GM23338 (cell line): Measurements from ENCODE around the gene PRDX6. TPM values are rescaled to one million over a fixed set of nuclear protein-coding genes. Genes with fewer than 3 reads are reported as not detected.

ENCODE experiments used
- ATAC-seq: fragments of 200-7000 bp; cut with Tn5 transposase; 3 replicates; pipeline ENCODE4 v1.9.1; 2020
- DNase-seq: peaks from one replicate; pipeline ENCODE4 v3.0.0-alpha.2; 2015; ENCODE audit warnings: low spot score
- H2AFZ ChIP-seq: fragments of 200-600 bp; sonication (generic); 2 replicates; pipeline ENCODE4 v1.8.0; 2016; ENCODE audit warnings: antibody characterized with exemption, mild to moderate bottlenecking, moderate library complexity
- H3F3A ChIP-seq: fragments of 200-600 bp; sonication (generic); replicated peaks from 2 replicates; pipeline ENCODE4 v1.8.0; 2017; ENCODE audit warnings: antibody characterized with exemption, mixed run types, low read depth
- H3K27ac ChIP-seq: fragments of 200-600 bp; sonication (generic); 2 replicates; pipeline ENCODE4 v1.6.1; 2016; ENCODE audit warnings: low read depth
- H3K27me3 ChIP-seq: fragments of 200-600 bp; sonication (generic); 2 replicates; pipeline ENCODE4 v1.8.0; 2016; ENCODE audit warnings: mild to moderate bottlenecking, mixed run types, moderate library complexity; ENCODE audit not compliant: insufficient read depth
- H3K36me3 ChIP-seq: fragments of 200-600 bp; sonication (generic); 2 replicates; pipeline ENCODE4 v1.8.0; 2016; ENCODE audit warnings: mild to moderate bottlenecking; ENCODE audit not compliant: insufficient read depth
- H3K4me1 ChIP-seq: fragments of 200-600 bp; sonication (generic); 2 replicates; pipeline ENCODE4 v1.8.0; 2016; ENCODE audit warnings: mild to moderate bottlenecking, moderate library complexity; ENCODE audit not compliant: insufficient read depth
- H3K4me2 ChIP-seq: fragments of 200-600 bp; sonication (generic); 2 replicates; pipeline ENCODE4 v1.7.1; 2017; ENCODE audit warnings: mixed run types
- H3K4me3 ChIP-seq: fragments of 200-600 bp; sonication (generic); 2 replicates; pipeline ENCODE4 v1.6.1; 2016; ENCODE audit warnings: mixed run types
- H3K79me2 ChIP-seq: fragments of 200-600 bp; sonication (generic); replicated peaks from 2 replicates; pipeline ENCODE4 v1.8.0; 2017; ENCODE audit warnings: mild to moderate bottlenecking; ENCODE audit not compliant: insufficient read depth
- H3K9me2 ChIP-seq: fragments of 200-600 bp; sonication (generic); 2 replicates; pipeline ENCODE4 v1.8.0; 2017; ENCODE audit not compliant: insufficient read depth
- H4K20me1 ChIP-seq: fragments of 200-600 bp; sonication (generic); replicated peaks from 2 replicates; pipeline ENCODE4 v1.8.0; 2017; ENCODE audit warnings: mild to moderate bottlenecking; ENCODE audit not compliant: insufficient read depth
- H3K27ac Mint-ChIP-seq: 2 replicates; pipeline ENCODE4 v1.8.0; 2020; ENCODE audit warnings: inconsistent platforms, mild to moderate bottlenecking, moderate library complexity, mixed read lengths
- H3K27me3 Mint-ChIP-seq: 3 replicates; pipeline ENCODE4 v1.8.0; 2022; ENCODE audit warnings: low read depth, mild to moderate bottlenecking, moderate library complexity, mixed read lengths, inconsistent platforms; ENCODE audit not compliant: insufficient read depth, poor library complexity
- H3K36me3 Mint-ChIP-seq: 3 replicates; pipeline ENCODE4 v1.8.0; 2021; ENCODE audit warnings: low read depth, mild to moderate bottlenecking, inconsistent platforms, moderate library complexity, mixed read lengths
- H3K4me1 Mint-ChIP-seq: 3 replicates; pipeline ENCODE4 v1.8.0; 2020; ENCODE audit warnings: mild to moderate bottlenecking, inconsistent platforms, mixed read lengths
- H3K4me3 Mint-ChIP-seq: 3 replicates; pipeline ENCODE4 v1.8.0; 2021; ENCODE audit warnings: moderate library complexity, mild to moderate bottlenecking, inconsistent platforms, mixed read lengths
- H3K9me3 Mint-ChIP-seq: 3 replicates; pipeline ENCODE4 v1.8.0; 2020; ENCODE audit warnings: moderate library complexity, mild to moderate bottlenecking, inconsistent platforms, mixed read lengths
- CREB1 ChIP-seq: fragments of 250-450 bp; sonication (Bioruptor Pico); IDR thresholded peaks from 2 replicates; pipeline ENCODE4 v1.5.0; 2020; ENCODE audit warnings: low read depth, mild to moderate bottlenecking, moderate library complexity
- EZH2 ChIP-seq: fragments of 200-600 bp; sonication (generic); IDR thresholded peaks from one replicate; pipeline ENCODE4 v1.8.0; 2017; ENCODE audit warnings: antibody characterized with exemption, mild to moderate bottlenecking, low read depth; ENCODE audit not compliant: unreplicated experiment
- EZH2phosphoT487 ChIP-seq: fragments of 200-600 bp; sonication (generic); IDR thresholded peaks from one replicate; pipeline ENCODE4 v1.8.1; 2018; ENCODE audit warnings: antibody characterized with exemption; ENCODE audit not compliant: unreplicated experiment
- NANOG ChIP-seq: IDR thresholded peaks from 2 replicates; pipeline ENCODE4 v1.6.1; 2016; ENCODE audit warnings: antibody characterized with exemption, borderline replicate concordance
- POLR2AphosphoS5 ChIP-seq: IDR thresholded peaks from 2 replicates; pipeline ENCODE4 v1.6.1; 2016; ENCODE audit warnings: antibody characterized with exemption, low read depth
- STAT1 ChIP-seq: IDR thresholded peaks from one replicate; pipeline ENCODE4 v1.6.1; 2016; ENCODE audit warnings: antibody characterized with exemption; ENCODE audit not compliant: unreplicated experiment
- ZNF114 ChIP-seq: fragments of 250-450 bp; sonication (Bioruptor Pico); IDR thresholded peaks from 2 replicates; pipeline ENCODE4 v1.5.0; 2020; ENCODE audit warnings: mild to moderate bottlenecking, moderate library complexity
- ZNF331 ChIP-seq: fragments of 250-450 bp; sonication (Bioruptor Pico); IDR thresholded peaks from 2 replicates; pipeline ENCODE4 v1.5.0; 2020; ENCODE audit warnings: low read depth, mild to moderate bottlenecking, moderate library complexity
- polyA plus RNA-seq: library from polyadenylated mRNA; unstranded; fragments of >200 nt; fragmentation: Nextera tagmentation; extraction: Ambion mirVana; gene quantifications from 2 replicates; pipeline ENCODE4 v1.2.1, GENCODE V29; 2016
- total RNA-seq: library from RNA; depleted of rRNA; stranded (reverse); fragments of >200 nt; shearing (Covaris generic); gene quantifications from 2 replicates; pipeline ENCODE4 v1.2.3, GENCODE V29; 2014
- TF ChIP-seq, protein P1 (sequence below), 2 experiments: fragments of 200-600 bp in 1 of 2; sonication (generic) in 1 of 2; conservative IDR thresholded peaks; 2 replicates each; pipeline versions ENCODE4 v1.5.1 to v1.6.1; 2016 to 2017; ENCODE audit warnings: antibody characterized with exemption in 2 of 2, low read depth in 2 of 2, mild to moderate bottlenecking in 2 of 2, moderate library complexity in 1 of 2
- TF ChIP-seq, protein P2 (sequence below): IDR thresholded peaks from one replicate; pipeline ENCODE4 v1.6.1; 2018; ENCODE audit warnings: antibody characterized with exemption; ENCODE audit not compliant: unreplicated experiment
- TF ChIP-seq, protein P3 (sequence below): IDR thresholded peaks from 2 replicates; pipeline ENCODE4 v1.6.1; 2016; ENCODE audit warnings: antibody characterized with exemption

The PRDX6 gene
- total and polyA plus RNA-seq, 2 experiments from 2014 or later = 516 to 746 TPM

DNA sequence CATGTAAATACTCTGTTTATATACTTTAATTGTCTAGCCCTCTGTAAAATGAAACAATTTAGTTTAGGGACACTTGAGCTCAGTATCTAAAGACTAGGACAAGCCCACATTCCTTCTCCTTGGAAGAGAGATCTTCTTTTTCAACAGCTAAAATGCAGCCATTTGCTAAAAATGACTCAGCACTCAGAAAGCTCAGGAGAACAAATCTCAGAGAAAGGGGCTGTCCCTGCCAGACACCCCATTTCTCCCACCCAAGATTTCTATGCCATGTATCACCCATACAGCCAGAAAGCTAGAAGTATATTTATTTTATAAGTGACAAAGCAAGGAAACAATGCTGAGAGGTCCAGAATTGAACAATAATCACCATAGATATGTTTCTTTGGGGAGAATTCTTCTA, 23.2 kb upstream of the PRDX6 start (continued):
- TF ChIP-seq, protein P1, sequence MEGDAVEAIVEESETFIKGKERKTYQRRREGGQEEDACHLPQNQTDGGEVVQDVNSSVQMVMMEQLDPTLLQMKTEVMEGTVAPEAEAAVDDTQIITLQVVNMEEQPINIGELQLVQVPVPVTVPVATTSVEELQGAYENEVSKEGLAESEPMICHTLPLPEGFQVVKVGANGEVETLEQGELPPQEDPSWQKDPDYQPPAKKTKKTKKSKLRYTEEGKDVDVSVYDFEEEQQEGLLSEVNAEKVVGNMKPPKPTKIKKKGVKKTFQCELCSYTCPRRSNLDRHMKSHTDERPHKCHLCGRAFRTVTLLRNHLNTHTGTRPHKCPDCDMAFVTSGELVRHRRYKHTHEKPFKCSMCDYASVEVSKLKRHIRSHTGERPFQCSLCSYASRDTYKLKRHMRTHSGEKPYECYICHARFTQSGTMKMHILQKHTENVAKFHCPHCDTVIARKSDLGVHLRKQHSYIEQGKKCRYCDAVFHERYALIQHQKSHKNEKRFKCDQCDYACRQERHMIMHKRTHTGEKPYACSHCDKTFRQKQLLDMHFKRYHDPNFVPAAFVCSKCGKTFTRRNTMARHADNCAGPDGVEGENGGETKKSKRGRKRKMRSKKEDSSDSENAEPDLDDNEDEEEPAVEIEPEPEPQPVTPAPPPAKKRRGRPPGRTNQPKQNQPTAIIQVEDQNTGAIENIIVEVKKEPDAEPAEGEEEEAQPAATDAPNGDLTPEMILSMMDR (conservative IDR thresholded peaks at IDR 0.05; ENCODE audit: low read depth in 2 of 2) = no peak
- TF ChIP-seq EZH2phosphoT487 (no peak), ZNF331 (no peak), NANOG (no peak), EZH2 (no peak), STAT1 (no peak), CREB1 (CRISPR knock-in tag) (no peak)

DNA sequence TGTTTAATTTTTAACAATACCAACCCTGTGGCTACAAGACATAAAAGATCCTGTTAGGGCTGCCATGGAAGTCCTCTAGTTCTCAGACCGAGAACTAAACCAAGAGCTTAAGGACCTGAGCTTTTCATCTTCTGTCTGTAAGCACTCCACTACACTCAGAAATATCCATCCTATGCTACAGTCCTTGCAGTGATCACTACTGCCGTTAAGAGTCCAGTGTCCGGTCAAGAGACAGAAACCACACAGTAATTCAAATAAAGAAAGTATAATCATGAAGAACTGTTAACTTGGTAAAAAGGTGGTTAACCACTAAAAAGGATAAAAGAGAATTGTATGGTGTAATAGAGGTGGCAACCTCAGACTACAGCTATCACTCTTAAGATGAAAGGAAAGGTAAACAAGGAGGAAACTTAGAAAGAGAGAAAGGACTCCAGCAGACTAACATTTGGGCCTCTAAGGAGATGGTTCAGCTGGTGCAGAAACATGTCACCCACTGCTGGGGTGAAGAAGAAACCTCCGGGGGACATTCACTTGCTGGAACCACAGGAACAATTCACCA, 22.1 kb upstream of the PRDX6 start:
- no peak overlapping the region for H3K27ac Mint-ChIP-seq
- Histone ChIP-seq H2AFZ (no peak overlapping the region), H3K27me3 (no peaks in the 10 kb centered on the region)
- TF ChIP-seq, protein P2, sequence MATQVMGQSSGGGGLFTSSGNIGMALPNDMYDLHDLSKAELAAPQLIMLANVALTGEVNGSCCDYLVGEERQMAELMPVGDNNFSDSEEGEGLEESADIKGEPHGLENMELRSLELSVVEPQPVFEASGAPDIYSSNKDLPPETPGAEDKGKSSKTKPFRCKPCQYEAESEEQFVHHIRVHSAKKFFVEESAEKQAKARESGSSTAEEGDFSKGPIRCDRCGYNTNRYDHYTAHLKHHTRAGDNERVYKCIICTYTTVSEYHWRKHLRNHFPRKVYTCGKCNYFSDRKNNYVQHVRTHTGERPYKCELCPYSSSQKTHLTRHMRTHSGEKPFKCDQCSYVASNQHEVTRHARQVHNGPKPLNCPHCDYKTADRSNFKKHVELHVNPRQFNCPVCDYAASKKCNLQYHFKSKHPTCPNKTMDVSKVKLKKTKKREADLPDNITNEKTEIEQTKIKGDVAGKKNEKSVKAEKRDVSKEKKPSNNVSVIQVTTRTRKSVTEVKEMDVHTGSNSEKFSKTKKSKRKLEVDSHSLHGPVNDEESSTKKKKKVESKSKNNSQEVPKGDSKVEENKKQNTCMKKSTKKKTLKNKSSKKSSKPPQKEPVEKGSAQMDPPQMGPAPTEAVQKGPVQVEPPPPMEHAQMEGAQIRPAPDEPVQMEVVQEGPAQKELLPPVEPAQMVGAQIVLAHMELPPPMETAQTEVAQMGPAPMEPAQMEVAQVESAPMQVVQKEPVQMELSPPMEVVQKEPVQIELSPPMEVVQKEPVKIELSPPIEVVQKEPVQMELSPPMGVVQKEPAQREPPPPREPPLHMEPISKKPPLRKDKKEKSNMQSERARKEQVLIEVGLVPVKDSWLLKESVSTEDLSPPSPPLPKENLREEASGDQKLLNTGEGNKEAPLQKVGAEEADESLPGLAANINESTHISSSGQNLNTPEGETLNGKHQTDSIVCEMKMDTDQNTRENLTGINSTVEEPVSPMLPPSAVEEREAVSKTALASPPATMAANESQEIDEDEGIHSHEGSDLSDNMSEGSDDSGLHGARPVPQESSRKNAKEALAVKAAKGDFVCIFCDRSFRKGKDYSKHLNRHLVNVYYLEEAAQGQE = no peak
- TF ChIP-seq, protein P3, sequence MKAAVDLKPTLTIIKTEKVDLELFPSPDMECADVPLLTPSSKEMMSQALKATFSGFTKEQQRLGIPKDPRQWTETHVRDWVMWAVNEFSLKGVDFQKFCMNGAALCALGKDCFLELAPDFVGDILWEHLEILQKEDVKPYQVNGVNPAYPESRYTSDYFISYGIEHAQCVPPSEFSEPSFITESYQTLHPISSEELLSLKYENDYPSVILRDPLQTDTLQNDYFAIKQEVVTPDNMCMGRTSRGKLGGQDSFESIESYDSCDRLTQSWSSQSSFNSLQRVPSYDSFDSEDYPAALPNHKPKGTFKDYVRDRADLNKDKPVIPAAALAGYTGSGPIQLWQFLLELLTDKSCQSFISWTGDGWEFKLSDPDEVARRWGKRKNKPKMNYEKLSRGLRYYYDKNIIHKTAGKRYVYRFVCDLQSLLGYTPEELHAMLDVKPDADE = no peak
- TF ChIP-seq ZNF331 = no peak
- TF ChIP-seq, protein P1 (conservative IDR thresholded peaks at IDR 0.05; ENCODE audit: low read depth in 2 of 2) = no peak
- no peak for TF ChIP-seq POLR2AphosphoS5
- TF ChIP-seq EZH2 = no peak
- no peak for TF ChIP-seq CREB1 (CRISPR knock-in tag)
- TF ChIP-seq STAT1 = no peak
- TF ChIP-seq ZNF114 (CRISPR knock-in tag) = no peak

More for the DNA sequence above, 22.1 kb upstream of the PRDX6 start:
- Histone ChIP-seq H3K4me2 (no peak overlapping the region), H3K9me2 (no peaks in the 10 kb centered on the region; the same call in 1 of the 2 replicates), H4K20me1 (no peaks in the 10 kb centered on the region), H3K27ac (no peak overlapping the region), H3F3A (no peaks in the 10 kb centered on the region), H3K4me1 (peaks cover 20% of the 10 kb centered on the region), H3K36me3 (peaks cover 4% of the 10 kb centered on the region; the same call in 1 of the 2 replicates), H3K4me3 (no peak overlapping the region), H3K79me2 (peaks cover 40% of the 10 kb centered on the region)
- no peak overlapping the region for H3K4me3 Mint-ChIP-seq
- peaks cover 11% of the 10 kb centered on the region for H3K4me1 Mint-ChIP-seq
- H3K27me3 Mint-ChIP-seq = peaks cover 3% of the 10 kb centered on the region
- ATAC-seq = no peak
- H3K36me3 Mint-ChIP-seq = peaks cover 20% of the 10 kb centered on the region
- H3K9me3 Mint-ChIP-seq = no peaks in the 10 kb centered on the region
- no peak for DNase-seq
